Adrenal gland (tissue), 12 donors: ENCODE data around the gene GPD1L. TPM values are rescaled to one million over a fixed set of nuclear protein-coding genes. Genes with fewer than 3 reads are reported as not detected.
"Not testable (repeated sequence)": the region's sequence is repeated elsewhere in the genome, so short reads cannot be mapped to it uniquely, and the experiment has no call there.

Source experiments
- DNase-seq, 7 donors: peaks; one replicate each; pipeline ENCODE4 v3.0.0-alpha.2; 2019 to 2020
- H3K27ac ChIP-seq, 5 donors: fragments of 200-600 bp; sonication (generic) in 4 of 5; 1 replicate in 3 of 5; 2 replicates in 2 of 5; pipeline versions ENCODE4 v1.5.1 to v1.8.0; 2016 to 2020; ENCODE audit warnings: mild to moderate bottlenecking in 1 of 5
- H3K27me3 ChIP-seq: fragments of 200-600 bp; 2 replicates; pipeline ENCODE4 v1.8.0; 2021
- H3K36me3 ChIP-seq, 2 donors: fragments of 200-600 bp; replicated peaks in 1 of 2; 1 replicate in 1 of 2; 2 replicates in 1 of 2; pipeline versions ENCODE4 v1.5.1 to v1.8.0; 2018 to 2022
- H3K4me1 ChIP-seq, 2 donors: fragments of 200-600 bp; replicated peaks in 1 of 2; 1 replicate in 1 of 2; 2 replicates in 1 of 2; pipeline versions ENCODE4 v1.5.1 to v1.8.0; 2018 to 2021
- H3K4me3 ChIP-seq, 4 donors: fragments of 200-600 bp; sonication (generic) in 3 of 4; one replicate each; pipeline ENCODE4 v1.5.1; 2016 to 2018
- H3K9me3 ChIP-seq, 3 donors: fragments of 200-600 bp; sonication (generic) in 1 of 3; replicated peaks in 1 of 3; 1 replicate in 2 of 3; 2 replicates in 1 of 3; pipeline versions ENCODE4 v1.5.1 to v1.8.0; 2016 to 2021
- POLR2A ChIP-seq, 2 donors: fragments of 450-650 bp; IDR thresholded peaks; one replicate each; pipeline ENCODE4 v1.6.1; 2017; ENCODE audit warnings: antibody characterized with exemption in 2 of 2, mild to moderate bottlenecking in 2 of 2, moderate library complexity in 1 of 2
- WGBS, 4 donors: extraction: QIAGEN DNeasy Blood & Tissue Kit in 2 of 4; methylation state at CpG; one replicate each; pipeline versions ENCODE4 v1.1.5 to v1.1.7; 2013 to 2017; 5-methylcytosine and 5-hydroxymethylcytosine counted together
- intact Hi-C, 2 donors: fragments of 100-400 bp; cut with DNase I; formaldehyde crosslinking; loops; one replicate each; pipeline versions ENCODE4 v1.14.1 to v1.15.0; 2022 to 2023
- polyA plus RNA-seq, 3 donors: library from polyadenylated mRNA; stranded (reverse); fragments of 200-250 nt in 2 of 3; fragments of 350-450 nt in 1 of 3; fragmentation: Illumina TruSeq in 1 of 3; extraction: RNeasy Lipid Tissue Mini Kit (QIAGEN cat#74804) in 1 of 3; gene quantifications; one replicate each; pipeline ENCODE4 v1.2.3, GENCODE V29; 2013 to 2014
- total RNA-seq, 9 donors: library from RNA; depleted of rRNA in 4 of 9; stranded (reverse); fragments of >200 nt in 4 of 9; fragments of 120-200 nt in 1 of 9; fragmentation: NEBNext Ultra II Directional in 1 of 9; extraction: Animal tissue kit (Norgen Biotek cat#: 25700) in 1 of 9; gene quantifications; one replicate each; pipeline versions ENCODE4 v1.1.0 to v1.2.4, GENCODE V29; 2013 to 2023
- TF ChIP-seq, protein P1 (sequence below), 6 experiments: fragments of 450-650 bp in 4 of 6; fragments of 200-600 bp in 2 of 6; sonication (generic) in 1 of 6; IDR thresholded peaks; 1 replicate in 5 of 6; 2 replicates in 1 of 6; pipeline versions ENCODE4 v1.5.1 to v1.8.0; 2016 to 2021; ENCODE audit warnings: antibody characterized with exemption in 6 of 6, mild to moderate bottlenecking in 2 of 6, moderate library complexity in 1 of 6
- donor health status: healthy with polysubstance abuse.
- donor health status: Bipolar disorder and iron deficiency.
- donor health status: DM: yes; HTN: yes; CAD: no.
- donor health status: DM: no; HTN: no; CAD: no.
- donor health status: DM: no; HTN: no; CAD: no.
- donor health status: DM: yes; HTN: yes; CAD: no.

The GPD1L gene
- total and polyA plus RNA-seq, 12 donors, result 19.7 to 131 (median 79.1) TPM

DNA sequence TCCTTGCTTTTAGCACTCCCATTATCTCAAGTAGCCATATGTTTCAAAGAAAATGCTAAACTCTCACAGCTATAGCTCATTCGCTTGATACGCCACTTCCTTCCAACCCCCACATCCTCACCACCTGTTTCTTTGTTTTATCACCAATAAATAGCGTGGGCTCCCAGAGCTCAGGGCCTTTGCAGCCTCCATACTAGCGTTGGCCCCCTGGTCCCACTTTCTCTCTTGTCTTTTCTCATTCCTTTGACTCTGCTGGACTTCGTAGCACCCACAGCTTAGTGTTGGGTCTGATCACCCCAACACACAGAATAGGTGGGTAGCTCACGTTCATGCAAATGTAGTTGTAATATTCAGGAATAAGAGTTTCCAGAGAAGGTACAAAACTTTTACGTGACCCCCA, 4.1 kb upstream of the GPD1L start:
- no peaks in the 10 kb centered on the region for H3K36me3 ChIP-seq
- intact Hi-C loops, result no loop called here
- H3K4me3 ChIP-seq, result no peak overlapping the region
- no peaks in the 10 kb centered on the region for H3K27me3 ChIP-seq
- H3K4me1 ChIP-seq, result peaks cover under 1 to 5% of the 10 kb centered on the region in 2 donors
- H3K27ac ChIP-seq, result no peak overlapping the region
- 85 to 95% (median 88%) methylated on average over 7 of the region's 7 CpGs for WGBS, 4 donors
- no peak for DNase-seq
- peaks cover 0 to 5% (median 0%) of the 10 kb centered on the region in 3 donors for H3K9me3 ChIP-seq
- TF ChIP-seq, protein P1, sequence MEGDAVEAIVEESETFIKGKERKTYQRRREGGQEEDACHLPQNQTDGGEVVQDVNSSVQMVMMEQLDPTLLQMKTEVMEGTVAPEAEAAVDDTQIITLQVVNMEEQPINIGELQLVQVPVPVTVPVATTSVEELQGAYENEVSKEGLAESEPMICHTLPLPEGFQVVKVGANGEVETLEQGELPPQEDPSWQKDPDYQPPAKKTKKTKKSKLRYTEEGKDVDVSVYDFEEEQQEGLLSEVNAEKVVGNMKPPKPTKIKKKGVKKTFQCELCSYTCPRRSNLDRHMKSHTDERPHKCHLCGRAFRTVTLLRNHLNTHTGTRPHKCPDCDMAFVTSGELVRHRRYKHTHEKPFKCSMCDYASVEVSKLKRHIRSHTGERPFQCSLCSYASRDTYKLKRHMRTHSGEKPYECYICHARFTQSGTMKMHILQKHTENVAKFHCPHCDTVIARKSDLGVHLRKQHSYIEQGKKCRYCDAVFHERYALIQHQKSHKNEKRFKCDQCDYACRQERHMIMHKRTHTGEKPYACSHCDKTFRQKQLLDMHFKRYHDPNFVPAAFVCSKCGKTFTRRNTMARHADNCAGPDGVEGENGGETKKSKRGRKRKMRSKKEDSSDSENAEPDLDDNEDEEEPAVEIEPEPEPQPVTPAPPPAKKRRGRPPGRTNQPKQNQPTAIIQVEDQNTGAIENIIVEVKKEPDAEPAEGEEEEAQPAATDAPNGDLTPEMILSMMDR (IDR thresholded peaks at IDR 0.05), result no peak
- TF ChIP-seq POLR2A (IDR thresholded peaks at IDR 0.05), result no peak

DNA sequence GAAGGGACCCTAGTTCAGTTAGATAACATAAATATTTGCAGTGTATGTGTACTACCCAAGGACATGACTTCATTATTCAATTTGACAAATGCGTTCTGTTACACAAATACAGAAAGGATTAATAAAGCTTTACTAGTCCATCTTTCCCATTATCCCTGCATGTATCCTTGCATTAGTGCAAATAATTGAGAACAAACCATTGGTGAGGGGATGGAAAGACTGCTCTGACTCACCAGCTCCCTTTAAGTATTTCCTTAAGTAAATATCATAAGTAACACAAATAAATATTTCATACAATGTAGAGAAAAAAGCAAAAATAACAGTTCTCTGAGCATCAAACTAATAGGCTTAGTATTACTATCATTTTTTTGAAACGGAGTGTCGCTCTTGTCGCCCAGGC, 1.9 kb upstream of the GPD1L start:
- H3K4me3 ChIP-seq, result no peak overlapping the region
- no peak overlapping the region for H3K27ac ChIP-seq
- peaks cover 18 to 27% of the 10 kb centered on the region in 2 donors for H3K4me1 ChIP-seq
- WGBS, 4 donors, result 96 to 98% (median 97%) methylated on average over 4 of the region's 4 CpGs
- TF ChIP-seq, protein P1 (IDR thresholded peaks at IDR 0.05), result no peak
- TF ChIP-seq POLR2A (IDR thresholded peaks at IDR 0.05), result no peak
- H3K27me3 ChIP-seq, result no peaks in the 10 kb centered on the region
- H3K36me3 ChIP-seq, result no peaks in the 10 kb centered on the region
- H3K9me3 ChIP-seq, result peaks cover 0 to 5% (median 0%) of the 10 kb centered on the region in 3 donors
- intact Hi-C loops, result no loop called here
- no peak for DNase-seq

DNA sequence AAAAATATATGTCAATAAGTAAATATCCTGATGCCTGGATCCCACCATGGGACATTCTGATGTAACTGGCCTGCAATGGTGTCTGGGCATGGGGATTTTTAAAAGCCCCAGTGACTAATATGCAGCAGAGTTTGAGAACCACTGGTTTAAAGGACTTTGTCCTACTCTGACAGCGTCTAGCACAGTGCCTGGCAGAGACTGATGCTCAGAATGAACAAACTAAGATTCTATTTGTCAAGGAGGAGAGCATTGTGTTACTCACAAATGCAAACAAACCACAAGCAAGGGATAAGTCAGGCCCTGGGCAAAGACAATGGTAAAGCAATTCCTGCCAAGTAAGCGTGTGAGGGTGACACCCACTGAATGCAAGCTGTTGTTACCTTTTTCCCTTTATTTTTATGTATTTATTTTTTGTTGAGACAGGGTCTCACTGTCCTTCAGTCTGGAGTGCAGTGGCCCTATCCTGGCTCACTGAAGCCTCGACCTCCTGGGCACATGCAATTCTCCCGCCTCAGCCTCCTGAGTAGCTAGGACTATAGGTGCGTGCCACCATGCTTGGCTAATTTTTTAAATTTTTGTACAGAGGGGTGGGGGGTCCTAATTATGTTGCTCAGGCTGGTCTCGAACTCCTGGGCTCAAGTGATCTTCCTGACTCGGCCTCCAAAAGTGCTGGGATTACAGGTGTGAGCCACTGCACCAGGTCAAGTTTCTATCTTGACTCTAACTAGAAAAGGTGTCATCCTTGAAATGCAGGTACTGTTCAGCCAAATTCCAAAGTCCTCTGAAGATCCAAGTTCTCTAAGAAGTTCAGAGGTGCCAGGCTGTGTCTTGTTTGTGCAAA, 909 bp upstream of the GPD1L start:
- Histone ChIP-seq H3K4me1 (peaks cover 27 to 37% of the 10 kb centered on the region in 2 donors), H3K9me3 (peaks cover 0 to 5% (median 0%) of the 10 kb centered on the region in 3 donors), H3K36me3 (no peaks in the 10 kb centered on the region), H3K27me3 (no peaks in the 10 kb centered on the region), H3K27ac (peak overlapping the region in 2 of 5 donors; percentile 67 to 85), H3K4me3 (peak overlapping the region in 1 of 4 donors; percentile 64)
- intact Hi-C loops, result no loop called here
- 94 to 96% (median 95%) methylated on average over 7 of the region's 7 CpGs for WGBS, 4 donors
- no peak for DNase-seq
- TF ChIP-seq, protein P1 (IDR thresholded peaks at IDR 0.05), result no peak
- TF ChIP-seq POLR2A (IDR thresholded peaks at IDR 0.05), result no peak

DNA sequence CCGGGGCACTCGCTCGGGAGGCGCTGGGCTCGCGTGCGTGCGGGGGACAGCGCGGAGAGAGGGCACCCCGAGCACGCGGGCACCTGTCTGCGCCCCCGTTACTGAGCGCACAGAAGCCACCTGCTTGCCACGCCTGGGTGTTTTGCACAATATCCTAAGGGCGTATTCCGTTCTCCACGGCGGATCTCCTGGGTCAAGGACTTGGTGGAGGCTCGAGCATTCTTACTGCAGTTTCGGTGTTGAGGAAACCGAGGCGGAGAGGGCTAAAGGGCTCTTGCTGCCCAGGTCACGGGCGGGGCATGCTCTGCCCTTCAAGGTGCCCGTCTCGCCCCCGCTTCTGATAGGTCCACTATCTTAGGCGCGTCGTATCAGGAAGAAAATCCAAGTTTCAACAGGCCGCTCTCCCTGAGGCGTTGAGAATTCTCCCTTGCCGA, 526 bp downstream of the GPD1L start:
- Histone ChIP-seq H3K9me3 (peaks cover 0 to 5% (median 0%) of the 10 kb centered on the region in 3 donors), H3K4me3 (peak overlapping the region; percentile 54 to 75 (median 67)), H3K4me1 (peaks cover 41 to 51% of the 10 kb centered on the region in 2 donors), H3K27me3 (no peaks in the 10 kb centered on the region), H3K36me3 (no peaks in the 10 kb centered on the region), H3K27ac (peak overlapping the region in 4 of 5 donors; percentile 54 to 87 (median 84))
- DNase-seq, result peak; percentile 40 to 79 (median 62)
- WGBS, 4 donors, result 3 to 15% (median 5%) methylated on average over 7 to 36 of the region's 36 CpGs
- intact Hi-C loops, result no loop called here
- TF ChIP-seq, protein P1 (IDR thresholded peaks at IDR 0.05), result no peak
- no peak for TF ChIP-seq POLR2A (IDR thresholded peaks at IDR 0.05)

DNA sequence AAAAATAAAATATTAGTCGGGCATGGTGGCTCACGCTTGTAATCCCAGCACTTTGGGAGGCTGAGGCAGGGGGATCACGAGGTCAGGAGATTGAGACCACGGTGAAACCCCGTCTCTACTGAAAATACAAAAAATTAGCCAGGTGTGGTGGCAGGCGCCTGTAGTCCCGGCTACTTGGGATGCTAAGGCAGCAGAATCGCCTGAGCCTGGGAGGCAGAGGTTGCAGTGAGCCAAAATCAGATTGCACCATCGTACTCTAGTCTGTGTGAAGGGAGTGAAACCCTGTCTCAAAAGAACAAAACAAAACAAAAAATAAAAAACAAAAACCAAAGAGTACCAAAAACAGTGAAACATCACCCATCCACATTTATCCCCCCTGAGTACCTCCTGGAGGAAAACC, 1.8 kb downstream of the GPD1L start:
- H3K4me3 ChIP-seq, H3K27me3 ChIP-seq, H3K9me3 ChIP-seq, H3K36me3 ChIP-seq, intact Hi-C loops, DNase-seq: not testable (repeated sequence)
- Histone ChIP-seq H3K4me1 (peaks cover 42 to 53% of the 10 kb centered on the region in 2 donors), H3K27ac (peak overlapping the region in 2 of 5 donors; percentile 6 to 87)
- 79 to 88% (median 82%) methylated on average over 9 of the region's 9 CpGs for WGBS, 4 donors
